K562 (cell line): ENCODE data around the gene SVEP1. TPM values are rescaled to one million over a fixed set of nuclear protein-coding genes. Genes with fewer than 3 reads are reported as not detected.
"Not testable (repeated sequence)": the region's sequence is repeated elsewhere in the genome, so short reads cannot be mapped to it uniquely, and the experiment has no call there.

Experiments used
- ATAC-seq: fragments of 200-7000 bp; cut with Tn5 transposase; 3 replicates; pipeline ENCODE4 v1.9.1; 2020; ENCODE audit warnings: moderate library complexity
- BruUV-seq: library from RNA; stranded (reverse); fragments of 400-500 nt; replicated peaks from 2 replicates; lab custom pipeline; 2021; lab: Mats Ljungman, UMichigan
- CTCF ChIA-PET: fragments of 300-600 bp; formaldehyde crosslinking; extraction: SDS; loops from one replicate; lab custom pipeline; 2021; ENCODE audit warnings: low intra/inter-chr PET ratio; lab: Yijun Ruan, JAX
- POLR2A ChIA-PET: fragments of 300-600, 350-650 bp; sonication (Branson Sonifier 250); formaldehyde crosslinking; extraction: SDS; loops from one replicate; lab custom pipeline; 2021; ENCODE audit warnings: antibody characterized with exemption, inconsistent platforms; lab: Yijun Ruan, JAX
- DNase-seq, 4 experiments: peaks; one replicate each; pipeline versions ENCODE4 v3.0.0 to v3.0.0-alpha.2; 2011 to 2018; ENCODE audit warnings: low spot score in 3 of 4, mixed read lengths in 3 of 4; ENCODE audit errors: extremely low read depth in 1 of 4
- FAIRE-seq: peaks from 2 replicates; lab custom pipeline; 2011; peaks lifted over from hg19 to GRCh38; lab: Jason Lieb, UNC
- H2AFZ ChIP-seq: 2 replicates; pipeline ENCODE4 v1.6.0; 2011; ENCODE audit warnings: low read depth, low read length, control low read depth, inconsistent platforms
- H3K27ac ChIP-seq: fragments of 200-600 bp; 3 replicates; pipeline ENCODE4 v1.8.0; 2011; ENCODE audit warnings: low read depth, mild to moderate bottlenecking, control low read depth, inconsistent platforms, low read length, moderate library complexity, mixed read lengths; ENCODE audit errors: extremely low read depth
- H3K27me3 ChIP-seq, 2 experiments: fragments of 300-600 bp in 1 of 2; 2 replicates in 1 of 2; 3 replicates in 1 of 2; pipeline versions ENCODE4 v1.6.0 to v1.8.0; 2011; ENCODE audit warnings: inconsistent platforms in 2 of 2, low read length in 2 of 2, mild to moderate bottlenecking in 1 of 2, mixed read lengths in 1 of 2, moderate library complexity in 1 of 2; ENCODE audit not compliant: control insufficient read depth in 2 of 2, insufficient read depth in 2 of 2
- H3K36me3 ChIP-seq: fragments of 300-600 bp; 3 replicates; pipeline ENCODE4 v1.8.0; 2011; ENCODE audit warnings: mild to moderate bottlenecking, low read length, inconsistent platforms; ENCODE audit not compliant: control insufficient read depth, insufficient read depth
- H3K4me1 ChIP-seq, 2 experiments: fragments of 200-600 bp in 1 of 2; replicated peaks in 1 of 2; 2 replicates in 1 of 2; 3 replicates in 1 of 2; pipeline versions ENCODE4 v1.5.1 to v1.8.0; 2011; ENCODE audit warnings: inconsistent platforms in 2 of 2, low read length in 2 of 2, mild to moderate bottlenecking in 1 of 2, mixed read lengths in 1 of 2, moderate library complexity in 1 of 2; ENCODE audit not compliant: control insufficient read depth in 2 of 2, insufficient read depth in 2 of 2
- H3K4me2 ChIP-seq: 2 replicates; pipeline ENCODE4 v1.6.1; 2011; ENCODE audit warnings: low read length, control low read depth, inconsistent platforms, mixed read lengths; ENCODE audit not compliant: insufficient read depth
- H3K4me3 ChIP-seq: fragments of 200-600 bp; sonication (generic), shearing (Covaris generic); 2 replicates; pipeline ENCODE4 v1.5.1; 2016; ENCODE audit warnings: control low read depth, inconsistent platforms
- H3K79me2 ChIP-seq: fragments of 200-600 bp; 3 replicates; pipeline ENCODE4 v1.8.0; 2011; ENCODE audit warnings: low read length, inconsistent platforms; ENCODE audit not compliant: control insufficient read depth, insufficient read depth
- H3K9ac ChIP-seq, 2 experiments: 2 replicates each; pipeline versions ENCODE4 v1.6.0 to v1.6.1; 2011; ENCODE audit warnings: low read depth in 2 of 2, low read length in 2 of 2, control low read depth in 1 of 2, inconsistent platforms in 1 of 2, mild to moderate bottlenecking in 1 of 2, mixed read lengths in 1 of 2; ENCODE audit not compliant: insufficient read depth in 1 of 2
- H3K9me1 ChIP-seq: one replicate; pipeline ENCODE4 v1.6.0; 2011; ENCODE audit warnings: inconsistent platforms, mild to moderate bottlenecking, low read length, moderate library complexity; ENCODE audit not compliant: control insufficient read depth, insufficient read depth
- H3K9me3 ChIP-seq: replicated peaks from 2 replicates; pipeline ENCODE4 v1.5.1; 2011; ENCODE audit warnings: low read depth, low read length, inconsistent platforms; ENCODE audit not compliant: control insufficient read depth, insufficient read depth
- H4K20me1 ChIP-seq: replicated peaks from 2 replicates; pipeline ENCODE4 v1.6.1; 2011; ENCODE audit warnings: low read length, inconsistent platforms, mixed read lengths; ENCODE audit not compliant: control insufficient read depth, insufficient read depth
- GTF3C2 ChIP-seq: IDR thresholded peaks from 3 replicates; pipeline ENCODE4 v1.6.1; 2011; ENCODE audit warnings: borderline replicate concordance, mild to moderate bottlenecking, moderate library complexity; ENCODE audit not compliant: insufficient read length; ENCODE audit errors: extremely low read depth
- MBD2 ChIP-seq: sonication (generic); IDR thresholded peaks from 2 replicates; pipeline ENCODE4 v1.6.1; 2016; ENCODE audit warnings: low read depth, borderline replicate concordance
- RBM25 ChIP-seq: fragments of 200-400 bp; formaldehyde crosslinking; IDR thresholded peaks from 2 replicates; pipeline ENCODE4 v1.6.1; 2018; ENCODE audit warnings: low read length, low read depth, moderate library complexity; ENCODE audit not compliant: severe bottlenecking
- ZNF146 ChIP-seq: IDR thresholded peaks from one replicate; pipeline ENCODE4 v1.6.1; 2018; ENCODE audit warnings: missing compliant biosample characterization; ENCODE audit not compliant: unreplicated experiment
- ZNF354B ChIP-seq: fragments of 250-450 bp; sonication (Bioruptor Pico); IDR thresholded peaks from 2 replicates; pipeline ENCODE4 v1.4.0; 2020
- ZNF696 ChIP-seq: fragments of 250-450 bp; sonication (Bioruptor Pico); conservative IDR thresholded peaks from 2 replicates; pipeline ENCODE4 v1.4.0; 2020; ENCODE audit warnings: mild to moderate bottlenecking, moderate library complexity
- WGBS: fragments of 100-300 bp; shearing (Covaris generic); methylation state at CpG from one replicate; pipeline ENCODE4 v1.1.6; 2016; ENCODE audit warnings: low coverage, mixed read lengths; ENCODE audit not compliant: insufficient coverage; ENCODE audit errors: missing lambda C conversion rate; 5-methylcytosine and 5-hydroxymethylcytosine counted together
- in situ Hi-C: fragments of 300-500 bp; cut with MboI; formaldehyde crosslinking; loops from 4 replicates; pipeline ENCODE4 v1.15.0; 2018; ENCODE audit warnings: inconsistent platforms, mixed read lengths
- intact Hi-C: fragments of 100-400 bp; cut with micrococcal nuclease; formaldehyde crosslinking; loops from 2 replicates; pipeline ENCODE4 v1.14.2; 2022
- polyA plus RNA-seq, 8 experiments: library from polyadenylated mRNA; depleted of rRNA in 4 of 8; stranded (reverse) in 5 of 8; unstranded in 3 of 8; fragments of >200 nt; fragmentation: Nextera tagmentation in 2 of 8; fragmentation: Illumina TruSeq in 1 of 8; extraction: Ambion mirVana in 2 of 8; extraction: Trizol in 1 of 8; gene quantifications; 2 replicates each; pipeline versions ENCODE4 v1.2.1 to v1.2.3, GENCODE V29; 2011 to 2014; ENCODE audit warnings: inconsistent platforms in 1 of 8, missing spikeins in 1 of 8
- total RNA-seq, 7 experiments: library from RNA; depleted of rRNA in 6 of 7; stranded (reverse); fragments of >200 nt in 6 of 7; fragmentation: Illumina TruSeq in 2 of 7; extraction: Trizol in 2 of 7; gene quantifications; 2 replicates each; pipeline versions ENCODE4 v1.2.1 to v1.2.3, GENCODE V29; 2011 to 2021; ENCODE audit warnings: low replicate concordance in 1 of 7

The SVEP1 gene
- total and polyA plus RNA-seq, 9 of the 15 experiments (the other 6 are each of a cell fraction or from before 2014, with no cell fraction given): 0.20 to 0.84 (median 0.43) TPM

GRCh38 chr9:110399983-110400382 is 179.6 kb downstream of the SVEP1 start (continued):
- TF ChIP-seq GTF3C2: no peak
- TF ChIP-seq ZNF354B (CRISPR knock-in tag): no peak
- TF ChIP-seq MBD2: no peak
- no peak for TF ChIP-seq ZNF696

GRCh38 chr9:110398992-110399391 is 180.5 kb downstream of the SVEP1 start:
- TF ChIP-seq RBM25: peak; percentile 38
- peak; percentile 77 for TF ChIP-seq ZNF146 (CRISPR knock-in tag)
- H3K4me3 ChIP-seq, H3K9ac ChIP-seq, intact Hi-C loops, H3K79me2 ChIP-seq, H3K4me1 ChIP-seq, H3K9me3 ChIP-seq, H4K20me1 ChIP-seq, H3K4me2 ChIP-seq, H3K27ac ChIP-seq, H2AFZ ChIP-seq, FAIRE-seq, H3K36me3 ChIP-seq, BruUV-seq, CTCF ChIA-PET, POLR2A ChIA-PET, H3K9me1 ChIP-seq, in situ Hi-C loops, H3K27me3 ChIP-seq, ATAC-seq, DNase-seq: not testable (repeated sequence)
- WGBS: 14% methylated on average over 1 of the region's 2 CpGs
